Activated naive CD8-positive, alpha-beta T cell treated with anti-CD3 and anti-CD28 coated beads, Interleukin-2, amount 50 U/mL, for 16 hours (primary cell): ENCODE data around the gene COL23A1.

Source experiments
- DNase-seq: peaks from one replicate; pipeline ENCODE4 v3.0.0-alpha.2; 2020; ENCODE audit warnings: low read depth, low spot score

Gene COL23A1

DNA sequence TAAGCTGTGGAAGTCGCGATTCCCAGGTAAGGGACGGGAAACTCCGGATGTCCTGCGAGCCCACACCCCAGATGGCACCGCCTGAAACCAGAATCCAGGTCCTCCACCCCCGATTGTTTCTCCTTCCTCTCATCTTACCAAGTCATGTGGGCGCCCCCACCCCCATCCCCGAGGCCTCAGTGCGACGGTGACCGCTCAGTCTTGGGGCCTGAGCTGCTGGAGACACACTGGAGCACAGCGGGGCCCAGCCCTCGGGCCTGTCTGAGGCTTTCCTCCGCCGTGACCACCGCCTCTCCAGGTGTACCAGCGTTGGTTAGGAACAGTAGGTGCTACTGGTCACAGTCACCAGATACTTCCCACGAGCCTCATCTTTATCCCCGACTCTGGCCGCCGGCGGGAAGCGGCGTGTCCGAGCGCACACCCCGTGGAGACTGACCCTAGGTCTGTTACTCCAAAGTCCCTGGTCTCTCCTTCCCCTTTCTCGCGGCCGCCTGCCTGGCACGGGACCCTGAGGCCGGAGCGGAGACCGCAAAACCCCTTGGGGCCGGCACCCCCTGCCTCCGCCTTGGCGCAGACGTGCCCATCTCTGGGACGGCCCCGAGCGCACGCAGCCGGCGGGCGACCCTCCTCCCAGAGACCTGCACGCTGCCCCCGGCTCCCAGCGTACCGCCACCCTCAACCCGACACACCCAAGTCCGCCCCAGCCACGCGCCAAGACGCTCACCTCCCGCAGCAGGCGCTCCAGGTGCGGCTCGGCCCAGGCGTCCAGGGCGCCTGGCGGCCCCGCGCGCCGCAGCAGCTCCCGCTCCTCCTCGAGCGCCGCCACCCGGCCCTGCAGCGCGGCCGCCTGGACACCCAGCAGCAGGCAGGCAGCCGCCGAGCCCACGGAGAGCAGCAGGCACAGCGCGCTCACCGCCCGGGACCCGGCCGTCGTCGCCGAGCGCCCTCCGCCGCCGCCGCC lies 733 bp downstream of the COL23A1 start:
- DNase-seq: no peak

DNA sequence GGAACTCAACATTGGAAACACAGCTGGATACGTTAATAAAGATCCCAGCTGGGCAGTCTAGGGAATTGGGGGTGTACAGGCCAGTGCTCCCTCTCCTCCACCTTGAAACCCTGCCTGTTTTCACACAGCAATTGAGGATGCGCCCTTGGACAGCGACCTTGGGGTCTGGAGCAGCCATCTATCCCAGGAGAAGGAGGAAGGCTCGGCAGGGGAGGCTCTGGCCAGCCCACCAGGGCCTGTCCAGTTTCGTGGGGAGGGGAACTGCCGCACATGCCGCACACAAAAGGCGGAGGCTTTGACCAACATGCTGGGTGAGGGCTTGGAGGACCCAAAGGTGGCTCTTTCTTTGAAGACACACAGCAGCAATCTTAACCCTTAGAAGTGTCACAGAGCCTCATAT lies 1.4 kb downstream of the COL23A1 start:
- no peak for DNase-seq

DNA sequence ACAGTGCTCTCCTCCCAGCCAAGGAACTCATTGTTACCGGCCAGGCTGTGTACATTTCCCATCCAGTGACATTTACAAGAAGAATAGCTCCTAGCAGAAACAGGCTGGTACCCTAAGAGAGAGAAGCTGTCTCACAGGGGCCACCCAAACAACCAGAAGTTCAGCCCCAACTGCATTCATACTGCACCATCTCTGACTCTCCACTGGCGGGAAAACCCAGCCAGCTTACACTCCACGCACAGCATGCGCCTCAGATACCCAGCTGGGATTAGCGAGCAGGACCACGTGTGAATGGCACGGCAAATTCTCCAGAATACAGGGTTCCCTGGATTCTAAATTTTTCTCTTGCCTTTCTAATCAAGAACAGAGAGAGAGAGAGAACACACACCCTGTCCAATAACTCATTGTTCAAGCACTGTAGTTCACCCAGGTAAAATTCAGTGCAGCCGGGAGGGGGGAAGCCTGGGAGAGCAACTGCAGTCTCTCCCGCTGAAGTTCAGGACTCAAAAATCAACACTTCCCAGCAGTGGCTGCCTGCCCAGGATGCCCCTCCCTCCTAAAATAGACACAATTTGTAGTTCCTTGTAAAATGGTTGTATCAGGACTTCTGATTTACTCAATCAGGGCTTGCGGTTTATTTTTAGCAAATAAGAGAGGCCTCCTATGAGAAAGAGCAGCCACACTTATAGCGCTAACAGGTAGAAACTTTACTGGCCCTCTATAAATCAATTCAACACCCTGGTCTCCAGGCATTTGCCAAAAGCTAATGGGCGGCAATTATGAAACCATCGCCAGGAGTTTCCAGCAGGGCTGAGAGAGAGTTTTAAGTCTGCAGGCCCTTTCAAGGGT lies 2.2 kb downstream of the COL23A1 start:
- no peak for DNase-seq

DNA sequence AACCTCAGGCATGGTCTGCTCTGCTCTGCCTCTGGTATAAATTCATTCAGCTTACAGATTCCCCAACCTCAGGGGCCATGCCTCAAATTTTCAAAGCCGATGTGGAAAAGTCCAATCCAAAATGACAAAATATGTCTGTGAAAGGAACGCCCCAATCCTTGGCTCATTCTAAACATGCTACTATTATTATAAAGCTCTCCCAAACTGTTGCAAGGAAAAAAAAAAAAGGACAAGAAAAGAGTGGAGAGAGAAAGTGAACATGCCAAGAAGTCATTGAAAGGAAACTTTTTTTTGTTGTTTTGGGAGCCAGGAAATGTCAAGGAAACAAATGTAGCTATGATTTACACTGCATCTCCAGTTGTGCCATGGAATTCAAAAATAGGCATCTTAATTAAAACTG lies 3.8 kb downstream of the COL23A1 start:
- no peak for DNase-seq

DNA sequence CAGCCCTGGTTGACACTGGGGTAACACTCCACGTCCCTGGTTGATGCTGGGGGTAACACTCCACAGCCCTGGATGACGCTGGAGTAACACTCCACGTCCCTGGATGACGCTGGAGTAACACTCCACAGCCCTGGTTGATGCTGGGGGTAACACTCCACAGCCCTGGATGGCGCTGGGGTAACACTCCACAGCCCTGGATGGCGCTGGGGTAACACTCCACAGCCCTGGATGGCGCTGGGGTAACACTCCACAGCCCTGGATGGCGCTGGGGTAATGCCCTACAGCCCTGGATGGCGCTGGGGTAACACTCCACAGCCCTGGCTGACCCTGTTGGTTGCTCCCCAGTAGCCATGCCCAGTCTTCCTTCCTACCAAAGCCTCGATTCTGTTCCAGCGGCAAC lies 4.8 kb downstream of the COL23A1 start:
- peak; percentile 25 for DNase-seq

DNA sequence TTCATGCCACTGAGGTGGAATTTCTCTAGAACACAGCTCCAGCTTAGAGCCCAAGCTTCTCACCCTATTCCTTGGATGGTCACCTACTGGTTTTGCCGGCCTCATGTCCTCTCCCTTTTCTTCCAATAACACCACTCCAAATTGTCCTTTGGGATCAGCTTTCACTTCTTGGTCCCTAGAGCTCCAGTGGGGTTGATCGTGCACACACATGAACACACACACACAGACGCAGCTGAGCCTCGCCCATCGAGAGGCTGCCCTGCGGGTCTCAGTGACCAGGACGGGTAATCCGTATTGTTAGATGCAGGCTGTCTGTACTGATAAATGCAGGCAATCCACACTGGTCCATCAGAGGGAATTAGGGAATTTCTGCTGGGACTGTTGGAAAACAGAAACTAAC lies 6.9 kb downstream of the COL23A1 start:
- no peak for DNase-seq

DNA sequence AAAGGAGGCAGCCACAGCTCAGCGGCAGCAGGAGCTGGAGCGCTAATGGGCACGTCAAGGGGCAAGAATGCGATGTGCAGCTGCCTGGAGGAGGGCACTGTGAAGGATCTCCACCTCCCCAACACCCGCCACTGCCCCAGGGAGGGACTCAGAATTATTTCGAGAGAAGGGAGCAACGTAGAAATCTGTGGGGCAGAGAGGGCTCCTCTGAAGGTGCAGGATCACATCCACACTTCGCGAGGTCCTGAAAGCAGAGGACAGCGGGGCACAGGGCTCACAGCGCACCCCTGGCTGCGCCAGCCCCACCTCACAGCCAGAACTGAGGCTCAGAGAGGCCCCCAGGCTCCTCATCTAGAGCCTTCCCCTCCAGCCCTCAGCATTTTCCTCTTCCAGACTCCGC lies 7.9 kb downstream of the COL23A1 start:
- DNase-seq: no peak

DNA sequence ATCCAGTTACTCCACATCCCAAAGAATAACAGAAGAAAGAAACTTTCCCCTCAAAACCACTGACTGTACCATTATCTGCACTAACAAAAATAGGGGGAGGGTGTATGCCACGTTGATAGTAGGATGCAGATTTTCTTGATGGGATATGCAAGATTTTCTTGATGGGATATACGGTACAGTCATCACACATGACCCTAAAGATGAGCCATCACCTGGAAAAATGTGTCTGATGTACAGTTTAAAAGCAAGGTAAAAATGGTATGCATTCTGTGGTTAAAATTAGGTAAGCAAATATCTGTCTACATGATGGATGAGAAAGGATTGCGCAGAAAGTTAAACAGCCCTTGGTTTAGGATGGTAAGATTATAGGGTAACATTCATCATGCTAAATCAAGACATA lies 8.6 kb downstream of the COL23A1 start:
- DNase-seq: no peak

DNA sequence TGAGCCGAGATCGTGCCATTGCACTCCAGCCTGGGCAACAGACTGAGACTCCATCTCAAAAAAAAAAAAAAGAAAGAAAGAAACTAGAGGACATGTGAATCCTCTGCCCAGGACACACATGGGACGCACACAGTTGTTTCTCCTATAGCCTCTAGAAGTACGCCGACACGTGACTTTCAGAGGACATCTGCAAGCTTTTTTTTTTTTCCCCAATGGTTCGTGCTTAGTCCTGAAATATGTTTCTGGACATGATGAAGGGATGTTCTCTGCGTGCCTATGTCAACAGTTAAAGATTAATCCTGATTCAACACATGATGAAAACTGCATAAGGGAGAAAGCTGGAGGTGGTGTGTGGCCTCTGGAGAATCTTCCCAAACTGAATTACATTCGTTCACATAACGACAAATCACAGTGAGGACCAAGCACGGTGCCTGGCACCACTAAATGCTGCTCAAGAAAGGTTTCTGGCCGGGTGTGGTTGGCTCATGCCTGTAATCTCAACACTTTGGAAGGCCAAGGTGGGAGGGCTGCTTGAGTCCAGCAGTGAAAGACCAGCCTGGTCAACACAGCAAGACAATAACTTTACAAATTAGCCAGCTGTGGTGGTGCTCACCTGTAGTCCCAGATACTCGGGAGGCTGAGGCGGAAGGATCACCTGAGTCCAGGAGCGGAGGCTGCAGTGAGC lies 9.8 kb downstream of the COL23A1 start:
- DNase-seq: no peak

DNA sequence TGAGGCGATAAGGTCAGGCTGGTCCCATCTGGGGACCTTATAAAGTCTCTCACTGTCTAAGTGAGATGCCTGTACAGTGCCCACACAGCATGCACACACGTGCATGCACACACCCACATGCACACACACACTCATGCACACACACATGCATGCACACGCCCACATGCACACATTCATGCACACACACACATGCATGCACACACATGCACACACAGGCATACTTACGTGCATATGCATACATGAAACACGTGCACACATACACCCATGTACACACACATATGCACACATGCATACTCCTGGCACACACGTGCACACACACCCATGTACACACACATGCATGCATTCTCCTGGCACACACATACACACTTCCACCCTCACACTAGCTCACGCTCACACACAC lies 12.2 kb downstream of the COL23A1 start:
- no peak for DNase-seq

DNA sequence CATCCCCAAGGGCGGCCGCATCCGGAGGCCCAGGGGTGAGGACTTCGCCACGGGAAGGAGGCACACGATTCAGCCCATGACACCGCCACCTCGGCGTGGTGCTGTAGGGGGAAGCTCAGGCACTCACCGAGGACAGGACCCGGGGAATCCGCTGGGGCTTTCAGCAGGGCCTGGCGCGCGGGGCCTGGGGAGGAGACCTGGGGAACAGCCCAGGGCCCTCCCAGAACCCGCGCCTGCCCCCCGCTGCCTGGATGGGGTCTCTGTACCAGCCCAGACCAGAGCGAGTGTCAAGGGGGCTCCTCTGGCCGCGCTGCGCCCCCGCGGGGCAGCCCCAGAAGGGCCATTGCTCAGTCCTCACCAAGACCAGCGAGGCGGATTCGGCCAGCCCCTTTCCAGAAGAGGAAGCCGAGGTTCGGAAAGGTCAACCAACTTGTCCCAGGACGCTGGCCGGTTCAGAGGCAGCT lies 12.8 kb downstream of the COL23A1 start:
- DNase-seq: no peak

DNA sequence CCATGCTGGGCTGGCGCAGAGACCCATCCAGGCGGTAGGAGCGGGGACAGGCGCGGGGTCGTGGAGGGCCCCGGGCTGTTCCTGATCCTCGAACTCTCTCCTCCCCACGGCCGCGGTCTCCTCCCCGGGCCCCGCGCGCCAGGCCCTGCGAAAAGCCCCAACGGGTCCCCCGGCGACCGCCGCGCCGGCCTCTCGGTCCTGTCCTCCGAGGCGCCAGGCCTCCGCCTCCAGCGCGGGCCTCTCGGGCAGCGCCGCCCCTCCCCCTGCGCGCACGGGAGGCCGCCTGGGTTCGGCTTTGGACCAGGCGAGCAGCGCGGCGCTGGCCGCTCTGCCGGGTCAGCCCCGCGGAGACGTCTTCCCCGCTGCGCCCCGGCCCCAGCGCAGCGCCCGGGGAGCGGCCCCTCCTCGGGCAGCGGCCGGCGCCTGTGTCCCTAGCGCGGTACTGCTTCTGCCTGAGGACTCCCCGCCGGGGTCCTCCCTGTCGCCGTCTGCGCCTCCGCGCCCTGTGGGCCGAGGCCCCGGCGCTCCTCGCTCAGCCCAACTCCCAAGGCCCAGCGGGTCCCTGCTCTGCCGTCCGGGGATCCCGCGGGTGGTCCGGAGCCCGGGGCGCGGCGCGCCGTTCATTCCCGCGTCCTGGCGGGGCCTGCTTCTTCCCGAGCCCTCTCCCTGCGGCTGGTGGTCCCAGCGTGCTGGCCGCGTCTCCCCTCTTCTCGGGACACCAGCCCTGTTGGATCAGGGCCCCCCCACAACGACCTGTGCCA lies 13.4 kb downstream of the COL23A1 start:
- no peak for DNase-seq

DNA sequence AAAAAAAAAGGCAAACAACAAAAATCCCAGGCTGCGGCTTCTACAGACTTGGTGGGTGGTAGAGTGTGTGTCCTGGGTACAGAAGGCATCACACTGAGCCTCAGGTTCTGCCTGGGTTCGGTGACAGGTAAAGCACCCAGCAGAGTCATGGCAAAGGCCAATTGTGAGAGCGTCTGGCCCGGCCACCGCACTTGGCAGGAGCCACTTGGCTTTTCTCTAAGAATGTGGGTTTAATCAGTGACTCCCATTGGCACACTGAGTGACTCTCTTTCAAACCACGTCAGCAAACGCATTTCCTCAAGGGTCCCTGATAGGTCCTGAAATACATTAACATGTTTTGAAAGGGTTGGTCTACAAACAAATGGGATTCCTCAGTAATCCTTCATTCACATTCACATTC lies 17.0 kb downstream of the COL23A1 start:
- DNase-seq: no peak

DNA sequence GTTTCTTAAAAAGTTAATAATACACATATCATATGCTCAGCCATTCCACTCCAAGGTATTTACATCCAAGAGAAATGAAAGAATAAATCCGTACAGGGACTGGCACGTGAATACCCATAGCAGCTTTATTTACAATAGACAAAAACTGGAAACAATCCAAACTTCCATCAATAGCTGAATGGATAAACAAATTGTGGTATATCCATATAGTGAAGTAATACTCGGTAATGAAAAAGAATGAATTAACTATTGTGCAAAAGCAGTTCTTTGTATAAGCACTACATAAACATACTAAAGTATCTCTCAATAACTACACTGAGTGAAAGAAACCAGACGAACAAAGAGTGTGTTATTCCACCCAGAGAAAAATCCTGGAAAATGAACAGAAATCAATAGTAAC lies 17.6 kb downstream of the COL23A1 start:
- no peak for DNase-seq

DNA sequence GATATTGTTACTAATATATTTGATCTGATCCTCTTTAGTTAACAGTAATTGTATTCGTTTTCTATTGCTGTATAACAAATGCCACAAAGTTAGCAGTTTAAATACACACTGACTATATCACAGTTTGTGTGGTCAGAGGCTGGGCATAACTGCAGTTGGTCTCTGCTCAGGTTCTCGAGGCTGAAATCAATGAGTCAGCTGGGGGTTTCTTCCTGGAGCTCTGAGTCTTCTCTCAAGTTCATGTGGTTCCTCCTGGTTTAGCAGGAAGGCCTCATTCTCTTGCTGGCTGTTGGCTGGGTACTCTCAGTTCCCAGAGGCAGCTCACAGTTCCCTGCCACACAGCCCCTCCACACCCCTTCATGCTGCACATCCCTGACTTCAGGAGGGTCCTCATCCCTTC lies 20.7 kb downstream of the COL23A1 start:
- no peak for DNase-seq

DNA sequence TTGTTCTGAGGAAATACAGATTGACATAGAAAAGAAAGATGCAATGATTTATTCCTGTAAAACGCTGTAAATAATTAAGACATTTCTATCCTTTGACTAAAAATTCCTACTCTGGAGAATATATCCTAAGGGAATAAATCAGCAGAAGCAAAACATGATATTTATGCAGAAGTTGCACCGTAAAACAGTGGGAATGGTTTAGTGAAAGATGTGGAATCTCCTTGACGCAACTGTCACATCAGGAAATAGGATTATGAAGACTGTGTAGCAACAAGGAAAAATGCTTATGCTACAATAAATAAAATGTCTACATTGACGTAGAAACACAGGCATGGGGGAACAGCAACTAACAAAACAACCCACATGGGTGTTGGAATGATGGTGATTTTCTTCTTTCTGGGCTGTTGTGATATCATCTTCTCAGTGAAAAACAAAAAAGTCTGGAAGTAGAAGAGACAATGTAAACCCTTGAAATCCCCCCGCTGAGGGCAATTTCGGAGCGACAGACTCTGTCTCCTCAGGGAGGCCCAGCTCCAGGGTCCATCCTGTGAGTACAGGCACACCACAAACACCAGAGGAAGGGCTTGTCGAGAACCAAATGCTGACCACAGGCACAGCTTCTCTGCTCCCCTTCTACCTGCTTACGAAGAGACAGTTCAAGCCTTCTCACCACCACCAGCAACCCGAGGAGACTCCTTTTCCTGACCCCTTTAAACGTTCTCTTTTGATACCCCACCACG lies 25.2 kb downstream of the COL23A1 start:
- DNase-seq: no peak

DNA sequence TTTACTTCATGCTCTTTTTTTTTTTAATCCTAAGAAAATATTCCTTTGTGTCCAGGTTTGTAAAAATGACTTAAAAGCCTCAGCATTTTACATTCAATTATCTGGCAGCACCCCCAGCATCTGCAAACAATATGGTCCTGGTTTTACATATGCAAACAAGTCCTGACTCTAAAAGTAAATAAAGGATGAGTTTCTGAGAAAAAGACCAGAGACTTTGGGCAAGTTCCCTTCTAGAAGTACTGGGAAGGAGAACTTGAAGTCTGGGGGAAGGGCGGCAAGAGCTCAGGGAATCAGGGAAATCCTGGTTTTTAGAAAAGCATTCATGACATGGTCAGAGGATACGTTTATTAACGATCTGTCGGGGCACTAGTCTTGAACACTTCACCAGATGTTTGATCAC lies 25.8 kb downstream of the COL23A1 start:
- DNase-seq: no peak

DNA sequence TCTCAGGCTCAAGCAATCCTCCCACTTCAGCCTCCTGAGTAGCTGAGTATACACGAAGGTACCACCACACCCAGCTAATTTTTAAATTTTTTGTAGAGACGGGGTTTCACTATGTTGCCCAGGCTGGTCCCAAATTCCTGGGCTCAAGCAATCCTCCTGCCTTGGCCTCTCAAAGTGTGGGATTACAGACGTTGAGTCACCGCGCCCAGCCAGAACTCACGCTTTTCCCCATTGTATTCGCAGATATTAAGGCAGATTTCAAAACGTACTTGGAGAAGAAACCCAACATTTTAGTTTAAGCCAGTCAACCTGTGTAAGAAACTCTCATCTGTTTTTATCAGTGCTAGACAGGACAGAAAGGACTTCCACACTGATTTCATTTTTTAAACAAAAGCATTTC lies 26.6 kb downstream of the COL23A1 start:
- no peak for DNase-seq

DNA sequence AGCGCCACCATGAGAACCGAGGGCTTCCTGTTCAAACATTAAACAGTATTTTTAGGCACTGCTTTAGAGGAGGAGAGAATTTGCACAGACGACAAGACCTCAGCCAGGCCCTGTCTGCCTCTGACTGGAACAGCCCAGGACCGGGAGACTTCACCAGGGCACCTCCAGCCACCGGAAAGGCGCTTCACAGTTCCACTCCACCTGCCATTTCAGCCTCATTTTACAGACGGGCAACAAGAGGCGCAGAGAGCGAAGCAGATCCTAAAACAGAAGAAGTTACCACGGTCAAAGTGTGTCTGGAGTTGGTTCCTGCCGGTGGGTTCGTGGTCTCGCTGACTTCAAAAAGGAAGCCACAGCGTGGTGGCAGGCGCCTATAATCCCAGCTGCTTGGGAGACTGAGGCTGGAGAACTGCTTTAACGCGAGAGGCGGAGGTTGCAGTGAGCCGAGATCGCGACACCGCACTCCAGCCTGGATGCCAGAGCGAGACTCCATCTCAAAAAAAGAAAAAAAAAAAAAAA lies 28.4 kb downstream of the COL23A1 start:
- no peak for DNase-seq

DNA sequence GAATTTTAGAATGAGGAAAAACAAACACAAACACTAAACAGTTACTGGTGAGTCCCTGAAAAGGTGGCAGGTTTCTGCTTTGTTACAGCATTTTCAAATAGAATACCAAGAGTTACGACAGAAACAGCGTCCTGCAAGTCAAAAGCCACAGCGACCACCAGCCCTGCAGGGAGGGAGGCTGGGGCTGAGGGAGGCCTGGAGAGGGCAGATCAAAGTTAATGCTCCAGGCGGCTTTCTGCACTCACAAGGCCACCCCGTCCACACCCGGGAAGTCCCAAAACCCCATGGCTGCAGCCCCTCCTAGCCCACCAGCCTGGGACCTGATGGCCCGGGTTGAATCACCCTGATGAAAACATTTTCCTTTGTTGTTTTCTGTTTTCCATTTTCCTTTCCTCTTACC lies 29.3 kb downstream of the COL23A1 start:
- no peak for DNase-seq
